SK-N-SH treated with all-trans-retinoic acid at 6 μM for 48 hours (cell line): ENCODE measurements around the gene PRR29.

Source experiments
- ARNTL ChIP-seq: fragments of 450-650 bp; formaldehyde crosslinking; IDR thresholded peaks from 2 replicates; pipeline ENCODE4 v1.5.0; 2020; ENCODE audit warnings: low read depth, mild to moderate bottlenecking, moderate library complexity, borderline replicate concordance
- PATZ1 ChIP-seq: fragments of 250-450 bp; sonication (Bioruptor Pico); IDR thresholded peaks from 2 replicates; pipeline ENCODE4 v1.8.0; 2020; ENCODE audit warnings: mild to moderate bottlenecking, moderate library complexity, borderline replicate concordance
- RARB ChIP-seq: fragments of 250-450 bp; sonication (Bioruptor Pico); IDR thresholded peaks from 2 replicates; pipeline ENCODE4 v1.8.0; 2021; ENCODE audit warnings: mild to moderate bottlenecking, moderate library complexity
- TOX ChIP-seq: fragments of 250-450 bp; sonication (Bioruptor Pico); IDR thresholded peaks from 2 replicates; pipeline ENCODE4 v1.8.0; 2021; ENCODE audit warnings: mild to moderate bottlenecking, moderate library complexity, borderline replicate concordance

GRCh38 chr17:64038331-64039105, 40.4 kb downstream of the PRR29 start:
- TF ChIP-seq TOX (CRISPR knock-in tag) (no peak), ARNTL (CRISPR knock-in tag) (no peak), PATZ1 (CRISPR knock-in tag) (no peak), RARB (CRISPR knock-in tag) (no peak)
